PC-3 (cell line): Measurements from ENCODE around the gene CTNND2.

Experiments
- EZH2 ChIP-seq: fragments of 300-600 bp; sonication (generic); IDR thresholded peaks from one replicate; pipeline ENCODE4 v1.6.1; 2017; ENCODE audit warnings: antibody characterized with exemption, mild to moderate bottlenecking, low read length; ENCODE audit not compliant: unreplicated experiment
- TF ChIP-seq, protein P1 (sequence below): fragments of 300-600 bp; sonication (generic); conservative IDR thresholded peaks from 2 replicates; pipeline ENCODE4 v1.5.1; 2017; ENCODE audit warnings: antibody characterized with exemption, low read depth, mild to moderate bottlenecking, low read length

DNA sequence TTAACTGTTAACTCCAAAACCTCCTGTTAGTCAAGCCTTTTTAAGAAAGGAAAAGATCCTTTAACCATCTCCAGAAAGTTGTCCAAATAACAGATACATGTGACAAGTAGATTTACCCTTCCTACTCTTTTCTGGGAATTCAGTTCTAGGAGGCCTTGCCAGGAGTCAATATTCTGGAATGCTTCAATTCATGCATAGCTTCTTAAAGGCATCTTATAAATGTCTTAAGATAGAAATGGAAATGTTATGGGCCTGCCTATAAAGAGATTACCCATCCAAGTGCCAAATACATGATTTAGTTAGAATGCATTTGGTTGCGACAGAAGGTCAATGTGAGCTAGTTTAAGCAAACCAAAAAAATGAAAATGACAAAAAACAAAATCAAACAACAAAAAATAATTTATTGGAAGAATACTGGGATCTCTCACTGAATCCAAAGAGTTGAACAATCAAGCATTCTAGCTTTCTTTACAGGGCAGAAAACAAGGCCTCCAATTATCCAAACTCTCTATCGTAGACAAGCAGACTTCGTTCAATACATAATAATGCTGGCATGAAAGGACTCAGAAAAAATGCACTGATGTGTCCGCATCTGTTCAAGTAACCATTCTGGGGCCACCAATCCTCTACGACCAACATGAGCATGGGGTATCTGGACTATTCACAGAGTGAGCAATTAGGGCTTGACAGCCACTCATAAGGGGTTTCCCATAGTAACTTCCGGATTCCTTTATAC, 188.6 kb downstream of the CTNND2 start:
- TF ChIP-seq, protein P1, sequence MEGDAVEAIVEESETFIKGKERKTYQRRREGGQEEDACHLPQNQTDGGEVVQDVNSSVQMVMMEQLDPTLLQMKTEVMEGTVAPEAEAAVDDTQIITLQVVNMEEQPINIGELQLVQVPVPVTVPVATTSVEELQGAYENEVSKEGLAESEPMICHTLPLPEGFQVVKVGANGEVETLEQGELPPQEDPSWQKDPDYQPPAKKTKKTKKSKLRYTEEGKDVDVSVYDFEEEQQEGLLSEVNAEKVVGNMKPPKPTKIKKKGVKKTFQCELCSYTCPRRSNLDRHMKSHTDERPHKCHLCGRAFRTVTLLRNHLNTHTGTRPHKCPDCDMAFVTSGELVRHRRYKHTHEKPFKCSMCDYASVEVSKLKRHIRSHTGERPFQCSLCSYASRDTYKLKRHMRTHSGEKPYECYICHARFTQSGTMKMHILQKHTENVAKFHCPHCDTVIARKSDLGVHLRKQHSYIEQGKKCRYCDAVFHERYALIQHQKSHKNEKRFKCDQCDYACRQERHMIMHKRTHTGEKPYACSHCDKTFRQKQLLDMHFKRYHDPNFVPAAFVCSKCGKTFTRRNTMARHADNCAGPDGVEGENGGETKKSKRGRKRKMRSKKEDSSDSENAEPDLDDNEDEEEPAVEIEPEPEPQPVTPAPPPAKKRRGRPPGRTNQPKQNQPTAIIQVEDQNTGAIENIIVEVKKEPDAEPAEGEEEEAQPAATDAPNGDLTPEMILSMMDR, result no peak
- no peak for TF ChIP-seq EZH2
